AG04449 (cell line): ENCODE measurements around the gene PCBP3.

ENCODE experiments used
- CTCF ChIA-PET: fragments of 350-600 bp; formaldehyde crosslinking; extraction: SDS; loops from one replicate; lab custom pipeline; 2021; ENCODE audit warnings: antibody characterized with exemption; lab: Yijun Ruan, JAX
- POLR2A ChIA-PET: fragments of 400-600, 350-600 bp; formaldehyde crosslinking; extraction: SDS; loops from one replicate; lab custom pipeline; 2020; ENCODE audit warnings: antibody characterized with exemption, inconsistent platforms; lab: Yijun Ruan, JAX
- DNase-seq: peaks from one replicate; pipeline ENCODE4 v3.0.0-alpha.2; 2010; ENCODE audit warnings: low read depth, low spot score
- H3K4me3 ChIP-seq: 2 replicates; pipeline ENCODE4 v1.5.1; 2011; ENCODE audit warnings: low read depth, mild to moderate bottlenecking, control low read depth, low read length
- CTCF ChIP-seq: IDR thresholded peaks from one replicate; pipeline ENCODE4 v1.5.1; 2011; ENCODE audit warnings: mild to moderate bottlenecking, moderate library complexity, low read length, control low read depth, inconsistent platforms; ENCODE audit not compliant: insufficient read depth; ENCODE audit errors: missing control alignments

PCBP3 gene

GRCh38 chr21:45867671-45868081 is 224.2 kb downstream of the PCBP3 start:
- POLR2A ChIA-PET = no interaction called here
- H3K4me3 ChIP-seq = no peak overlapping the region
- no peak for TF ChIP-seq CTCF
- DNase-seq = no peak
- CTCF ChIA-PET = interaction anchor here (3.8 kb wide), 1 partner anchor 13 kb away, joined by 17 read pairs; no protein-coding TSS in a partner anchor

DNA sequence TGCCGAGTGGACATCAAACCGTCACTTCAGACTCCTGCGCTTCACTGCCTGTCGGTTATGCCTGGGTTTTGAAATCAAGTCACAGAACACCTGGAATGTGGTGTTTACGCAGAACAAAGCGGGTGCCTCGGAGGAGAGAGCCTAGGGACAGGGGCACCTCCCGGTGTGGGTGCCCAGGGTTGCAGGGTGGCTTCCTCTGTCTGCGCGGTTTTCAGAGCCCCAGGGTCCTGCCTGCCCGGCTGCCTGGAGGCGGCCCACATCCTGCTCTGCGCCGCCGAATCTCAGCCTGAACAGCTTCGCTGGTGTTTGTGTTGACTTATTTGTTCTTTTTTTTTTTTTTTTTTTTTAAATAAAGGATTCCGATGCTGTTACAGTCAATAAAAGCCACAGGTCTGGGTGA is 224.6 kb downstream of the PCBP3 start:
- H3K4me3 ChIP-seq = no peak overlapping the region
- CTCF ChIA-PET = interaction anchor here (1.2 to 3.8 kb wide), 3 partner anchors 13 to 46 kb away, joined by 3 to 17 read pairs (median 4); no protein-coding TSS in a partner anchor
- TF ChIP-seq CTCF = no peak
- DNase-seq = no peak
- POLR2A ChIA-PET = no interaction called here

DNA sequence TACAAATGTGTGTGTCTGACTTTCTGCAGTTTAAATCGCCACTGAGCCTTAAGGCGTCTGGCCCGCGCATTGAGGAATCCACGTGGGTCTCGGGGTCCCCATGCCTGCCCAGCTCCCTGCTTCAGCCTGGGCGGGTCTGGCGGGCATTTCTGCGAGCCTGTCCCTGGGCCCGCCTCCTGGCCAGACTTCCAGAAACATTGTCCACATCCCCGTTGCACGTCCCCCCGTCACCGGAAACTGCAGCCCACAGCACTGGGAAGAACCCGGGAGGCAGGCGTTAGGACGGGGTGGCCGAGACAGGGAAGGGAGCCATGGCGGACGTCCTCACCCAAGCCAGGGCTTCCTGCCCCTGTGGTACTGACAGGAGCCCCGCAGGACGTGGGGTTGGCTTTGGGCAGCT is 225.0 kb downstream of the PCBP3 start:
- no peak overlapping the region for H3K4me3 ChIP-seq
- ChIA-PET CTCF (interaction anchor here (1.2 to 2.6 kb wide), 4 partner anchors 9 to 46 kb away, joined by 3 to 27 read pairs (median 5); no protein-coding TSS in a partner anchor), POLR2A (no interaction called here)
- DNase-seq = no peak
- no peak for TF ChIP-seq CTCF

DNA sequence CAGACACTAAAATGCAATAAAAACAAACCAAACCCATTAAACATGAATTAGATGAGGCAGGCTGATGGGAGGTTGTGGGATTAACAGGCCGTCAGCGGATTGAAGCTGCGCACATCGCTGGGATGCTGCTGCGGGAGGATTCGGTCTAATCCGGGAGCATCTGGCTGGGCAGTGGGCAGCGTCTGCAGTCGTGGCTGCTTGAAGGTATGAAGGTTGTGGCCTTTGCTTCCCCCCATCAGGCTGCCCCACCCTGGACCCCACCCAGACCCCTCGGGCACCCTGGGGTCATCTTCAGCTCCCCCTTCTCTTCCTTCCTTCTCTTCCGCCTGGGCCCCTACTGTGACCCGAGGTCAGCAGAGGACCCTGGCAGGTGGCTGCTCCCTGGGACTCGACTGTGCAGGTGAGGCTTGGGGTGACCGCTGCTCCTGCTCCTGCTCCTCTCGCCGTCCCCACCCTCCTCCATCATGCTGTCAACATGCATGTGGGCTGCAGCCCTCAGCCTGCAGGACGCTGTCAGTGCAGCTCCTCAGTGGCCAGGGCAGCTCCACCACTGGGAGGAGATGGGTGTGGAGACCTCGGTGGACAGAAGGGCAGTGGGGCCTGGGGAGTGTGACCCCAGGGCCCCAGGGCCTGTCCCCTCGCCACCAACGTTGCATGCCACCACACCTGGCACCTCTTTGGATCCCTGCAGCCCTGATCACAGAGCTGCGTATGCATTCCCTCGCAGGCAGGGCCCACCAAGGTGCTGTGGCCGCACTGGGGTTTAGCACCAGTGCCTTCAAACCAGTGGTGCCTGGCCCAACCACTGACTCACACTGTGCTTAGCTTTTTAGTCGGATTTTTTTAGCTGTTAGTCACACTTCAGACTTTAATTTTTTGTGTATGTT is 225.8 kb downstream of the PCBP3 start:
- TF ChIP-seq CTCF = no peak
- DNase-seq = no peak
- no peak overlapping the region for H3K4me3 ChIP-seq
- ChIA-PET CTCF (interaction anchor here (1.2 to 2.6 kb wide), 5 partner anchors 8 to 53 kb away, joined by 3 to 27 read pairs (median 4); no protein-coding TSS in a partner anchor), POLR2A (interaction anchor here (0.6 to 1.1 kb wide), 2 partner anchors 8 to 11 kb away, joined by 3 to 4 read pairs; no protein-coding TSS in a partner anchor)

DNA sequence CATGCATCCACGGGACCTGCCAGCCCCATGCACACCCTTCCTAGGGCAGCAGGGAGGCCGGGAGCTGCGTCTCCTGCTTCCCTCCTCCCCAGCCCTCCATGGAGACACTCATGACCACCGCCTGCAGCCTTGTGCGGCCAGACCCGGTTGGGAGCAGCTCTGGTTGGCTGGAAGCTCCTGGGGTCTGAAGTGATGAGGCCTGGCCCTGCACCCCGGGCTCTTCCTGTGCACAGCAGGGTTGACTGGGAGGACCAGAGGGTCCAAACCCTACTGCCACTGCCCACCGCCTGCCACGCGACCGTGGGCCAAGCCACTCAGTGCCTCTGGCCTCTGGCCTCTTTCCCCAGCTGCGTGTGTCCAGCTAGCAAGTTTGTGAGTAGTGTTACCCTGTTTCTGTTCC is 226.9 kb downstream of the PCBP3 start:
- H3K4me3 ChIP-seq = no peak overlapping the region
- ChIA-PET CTCF (interaction anchor here (1.3 to 2.6 kb wide), 2 partner anchors 10 to 52 kb away, joined by 4 to 27 read pairs; no protein-coding TSS in a partner anchor), POLR2A (interaction anchor here (1.1 kb wide), 1 partner anchor 7 kb away, joined by 4 read pairs; no protein-coding TSS in a partner anchor)
- no peak for TF ChIP-seq CTCF
- no peak for DNase-seq
